HG02840 (cell line): ENCODE data around the gene MDM4.
"Not testable (repeated sequence)": the region's sequence is repeated elsewhere in the genome, so short reads cannot be mapped to it uniquely, and the experiment has no call there.

Source experiments
- ATAC-seq: cut with Tn5 transposase; IDR thresholded peaks from one replicate; pipeline ENCODE4 v1.9.1; 2021; ENCODE audit warnings: mild to moderate bottlenecking, moderate library complexity, moderate number of reproducible peaks; ENCODE audit not compliant: unreplicated experiment, low FRiP score

Gene MDM4

GRCh38 chr1:204558467-204558866, 42.3 kb downstream of the MDM4 start:
- ATAC-seq, result no peak

- not testable (repeated sequence) for ATAC-seq
These were observed 43.8 kb downstream of the MDM4 start for GRCh38 chr1:204560002-204560401.

- no peak for ATAC-seq
These were observed 44.5 kb downstream of the MDM4 start for GRCh38 chr1:204560590-204561150.

GRCh38 chr1:204562075-204562990, 46.1 kb downstream of the MDM4 start:
- ATAC-seq, result no peak

- no peak for ATAC-seq
These were observed 47.1 kb downstream of the MDM4 start for GRCh38 chr1:204563307-204563706.

- no peak for ATAC-seq
These were observed 47.6 kb downstream of the MDM4 start for GRCh38 chr1:204563780-204564179.

- no peak for ATAC-seq
These were observed 48.6 kb downstream of the MDM4 start for GRCh38 chr1:204564835-204565234.

- no peak for ATAC-seq
These were observed 49.7 kb downstream of the MDM4 start for GRCh38 chr1:204565617-204566582.

GRCh38 chr1:204566583-204566955, 50.4 kb downstream of the MDM4 start:
- no peak for ATAC-seq

GRCh38 chr1:204567071-204567470, 50.9 kb downstream of the MDM4 start:
- no peak for ATAC-seq

GRCh38 chr1:204568576-204569315, 52.5 kb downstream of the MDM4 start:
- no peak for ATAC-seq

GRCh38 chr1:204569478-204569877, 53.3 kb downstream of the MDM4 start:
- ATAC-seq, result no peak

- not testable (repeated sequence) for ATAC-seq
These were observed 53.8 kb downstream of the MDM4 start for GRCh38 chr1:204570021-204570420.

- ATAC-seq, result no peak
These were observed 54.9 kb downstream of the MDM4 start for GRCh38 chr1:204571128-204571527.

GRCh38 chr1:204571631-204572030, 55.4 kb downstream of the MDM4 start:
- ATAC-seq, result no peak

- ATAC-seq, result no peak
These were observed 57.0 kb downstream of the MDM4 start for GRCh38 chr1:204572923-204573922.

GRCh38 chr1:204574016-204574864, 58.0 kb downstream of the MDM4 start:
- no peak for ATAC-seq

- ATAC-seq, result no peak
These were observed 58.6 kb downstream of the MDM4 start for GRCh38 chr1:204574865-204575163.
